Measurements from ENCODE around the gene ANOS1. TPM values are rescaled to one million over a fixed set of nuclear protein-coding genes. Genes with fewer than 3 reads are reported as not detected.

Gene ANOS1
- total and polyA plus RNA-seq, 2 of the 8 experiments (the other 6 are each of a cell fraction or from before 2014, with no cell fraction given) = 34.4 to 59.0 TPM

DNA sequence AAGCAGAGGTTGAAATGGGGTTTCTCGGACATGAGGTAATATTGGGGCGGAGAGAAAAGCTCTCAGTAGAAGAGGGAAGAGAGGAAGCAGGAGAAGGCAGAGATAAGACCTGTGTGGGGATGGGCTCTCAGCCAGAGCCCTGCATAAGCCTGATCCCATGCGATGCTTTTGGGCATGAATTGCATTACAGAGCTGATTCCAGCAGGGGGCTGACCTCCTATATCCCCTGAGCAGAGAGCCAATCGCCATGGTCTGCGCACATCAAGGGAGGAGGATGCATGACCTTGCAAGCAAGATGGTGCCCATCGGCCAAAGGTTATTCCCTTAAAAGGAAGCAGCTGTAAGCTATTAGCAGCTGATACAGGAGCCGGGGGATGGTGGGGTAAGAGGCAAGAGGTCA lies 7.6 kb downstream of the ANOS1 start:
- H3K79me2 ChIP-seq (ENCODE audit: control insufficient read depth in 1 of 2, insufficient read depth in 2 of 2, low read length in 2 of 2) = peaks cover 8 to 97% of the 10 kb centered on the region in 2 experiments
- peak; percentile 100 for FAIRE-seq
- TF ChIP-seq EZH2 (IDR thresholded peaks at IDR 0.05; ENCODE audit: low read depth, low read length, severe bottlenecking) = no peak
- TF ChIP-seq, protein P1, sequence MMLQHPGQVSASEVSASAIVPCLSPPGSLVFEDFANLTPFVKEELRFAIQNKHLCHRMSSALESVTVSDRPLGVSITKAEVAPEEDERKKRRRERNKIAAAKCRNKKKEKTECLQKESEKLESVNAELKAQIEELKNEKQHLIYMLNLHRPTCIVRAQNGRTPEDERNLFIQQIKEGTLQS (IDR thresholded peaks at IDR 0.05; ENCODE audit: insufficient read depth, low read depth, low read length) = no peak
- no peak for TF ChIP-seq FOSL1 (IDR thresholded peaks at IDR 0.05; ENCODE audit: insufficient read depth, low read depth, low read length)
- TF ChIP-seq TBP (IDR thresholded peaks at IDR 0.05; ENCODE audit: low read depth, low read length) = no peak
- no peak; a peak in 1 of 3 replicates for TF ChIP-seq POLR2A (IDR thresholded peaks at IDR 0.05; ENCODE audit: control extremely low read depth in 1 of 2, low read depth in 2 of 2, low read length in 2 of 2)
- TF ChIP-seq SRF (IDR thresholded peaks at IDR 0.05; ENCODE audit: low read depth, low read length) = peak; percentile 94
- TF ChIP-seq ASH2L (IDR thresholded peaks at IDR 0.05; ENCODE audit: low read length) = no peak
- TF ChIP-seq CHD1 (IDR thresholded peaks at IDR 0.05; ENCODE audit: low read depth, low read length) = no peak
- TF ChIP-seq ZNF274 (IDR thresholded peaks at IDR 0.05; ENCODE audit: borderline replicate concordance, extremely low read depth, low read length) = no peak
- TF ChIP-seq EP300 (IDR thresholded peaks at IDR 0.05; ENCODE audit: borderline replicate concordance in 1 of 2, low read depth in 2 of 2, low read length in 2 of 2) = no peak
- TF ChIP-seq CBX8 (IDR thresholded peaks at IDR 0.05; ENCODE audit: borderline replicate concordance, low read depth, low read length) = no peak
- no peak for TF ChIP-seq SUZ12 (IDR thresholded peaks at IDR 0.05; ENCODE audit: low read length)
- no peak for TF ChIP-seq EGR1 (IDR thresholded peaks at IDR 0.05; ENCODE audit: borderline replicate concordance, low read depth, low read length)
- no peak for TF ChIP-seq CEBPB (IDR thresholded peaks at IDR 0.05; ENCODE audit: low read depth, low read length)

More for the DNA sequence above, 7.6 kb downstream of the ANOS1 start:
- H4K91ac ChIP-seq (replicated peaks; ENCODE audit: insufficient read length, low read length) = no peak overlapping the region
- H3K36me3 ChIP-seq (ENCODE audit: control insufficient read depth in 2 of 4, insufficient read depth in 4 of 4, low read length in 3 of 4) = peaks cover 0 to 5% (median 0%) of the 10 kb centered on the region in 4 experiments; a peak in 2 of 8 replicates
- DNase-seq (ENCODE audit: low read depth in 1 of 2, low spot score in 2 of 2) = no peak
- H3K4me3 ChIP-seq (ENCODE audit: extremely low read depth in 1 of 4, insufficient read depth in 2 of 4, low read depth in 3 of 4, low read length in 4 of 4) = 0 out of 8 replicates have a peak overlapping the region, but pooled peaks of 1 of the 4 experiments have one; percentile 15
- H3K79me1 ChIP-seq (ENCODE audit: low read depth, low read length) = no peaks in the 10 kb centered on the region
- CTCF ChIA-PET (ENCODE audit: partially characterized antibody) = interaction anchor here (0.8 to 1.4 kb wide), 4 partner anchors 9 to 88 kb away, joined by 3 to 9 read pairs (median 3); no protein-coding TSS in a partner anchor
- no peak overlapping the region for H2BK120ac ChIP-seq (replicated peaks; ENCODE audit: low read depth, low read length)
- H3K14ac ChIP-seq (ENCODE audit: insufficient read length) = no peak overlapping the region
- WGBS, 2 experiments (ENCODE audit: extremely low coverage in 1 of 2, insufficient coverage in 1 of 2, insufficient read length in 1 of 2, insufficient replicate concordance in 2 of 2, low coverage in 1 of 2, low lambda C conversion rate in 2 of 2, missing lambda C conversion rate in 1 of 2) = 55% methylated on average over 4 of the region's 7 CpGs; no CpG with 5 or more reads in 1 of the 2 experiments
- no peak overlapping the region for H3K56ac ChIP-seq (replicated peaks; ENCODE audit: insufficient read length, low read depth, low read length)
- no peaks in the 10 kb centered on the region for H3K23me2 ChIP-seq (ENCODE audit: low read depth, low read length)
- no peak overlapping the region for H4K8ac ChIP-seq (ENCODE audit: extremely low read depth, insufficient read depth, low read length)
- H2AFZ ChIP-seq (ENCODE audit: low read length) = no peak overlapping the region
- peaks cover 5 to 29% (median 22%) of the 10 kb centered on the region in 4 experiments; a peak in 6 of 7 replicates for H3K4me1 ChIP-seq (replicated peaks in 1 of 4; ENCODE audit: control insufficient read depth in 3 of 4, insufficient read depth in 4 of 4, low read length in 3 of 4)
- H2AK5ac ChIP-seq (ENCODE audit: low read depth, low read length) = no peak overlapping the region
- no peak overlapping the region for H3K18ac ChIP-seq (ENCODE audit: extremely low read depth, low read length)
- H4K5ac ChIP-seq (ENCODE audit: insufficient read length, low read depth, low read length) = no peak overlapping the region
- H3K9me3 ChIP-seq (ENCODE audit: insufficient read depth in 2 of 2, low read depth in 1 of 2, low read length in 1 of 2) = no peaks in the 10 kb centered on the region
- H3K23ac ChIP-seq (ENCODE audit: insufficient read length) = no peak overlapping the region
- H3K27me3 ChIP-seq (replicated peaks in 1 of 4; ENCODE audit: control insufficient read depth in 3 of 4, extremely low read depth in 1 of 4, insufficient read depth in 3 of 4, low read length in 3 of 4) = no peaks in the 10 kb centered on the region
- POLR2A ChIA-PET (ENCODE audit: partially characterized antibody) = no interaction called here
- H3K4me2 ChIP-seq (ENCODE audit: insufficient read depth in 1 of 2, low read depth in 2 of 2, low read length in 2 of 2) = peak overlapping the region in 1 of 2 experiments; percentile 51; a peak in 2 of 4 replicates
- no peak overlapping the region for H2BK15ac ChIP-seq (ENCODE audit: low read length)
- no peak overlapping the region for H2BK12ac ChIP-seq (ENCODE audit: low read depth, low read length)
- no peak overlapping the region for H3K4ac ChIP-seq (replicated peaks; ENCODE audit: insufficient read length, low read depth, low read length)
- no peak overlapping the region for H3K9ac ChIP-seq (replicated peaks in 1 of 4; ENCODE audit: extremely low read depth in 1 of 4, low read depth in 3 of 4, low read length in 3 of 4)
- H4K20me1 ChIP-seq (replicated peaks in 1 of 2; ENCODE audit: control insufficient read depth in 1 of 2, insufficient read depth in 2 of 2, low read length in 2 of 2) = peaks cover 6 to 28% of the 10 kb centered on the region in 2 experiments
- H2BK5ac ChIP-seq (ENCODE audit: low read depth, low read length) = no peak overlapping the region
- no peak overlapping the region for H3K27ac ChIP-seq (ENCODE audit: low read depth, low read length)
- no peak overlapping the region for H2BK20ac ChIP-seq (ENCODE audit: low read length)
